DMS53 (cell line): ENCODE results near the gene C15orf61.

Experiments used
- DNase-seq: peaks from one replicate; lab custom pipeline; 2025; lab: John Stamatoyannopoulos, UW

Gene C15orf61

GRCh38 chr15:67549736-67550135, 28.8 kb downstream of the C15orf61 start:
- DNase-seq, result no peak

GRCh38 chr15:67550522-67550921, 29.6 kb downstream of the C15orf61 start:
- DNase-seq, result peak; percentile 16

GRCh38 chr15:67551207-67551743, 30.3 kb downstream of the C15orf61 start:
- DNase-seq, result no peak

GRCh38 chr15:67554580-67554979, 33.6 kb downstream of the C15orf61 start:
- no peak for DNase-seq

- no peak for DNase-seq
These were observed 36.1 kb downstream of the C15orf61 start for GRCh38 chr15:67556976-67557570.

DNA sequence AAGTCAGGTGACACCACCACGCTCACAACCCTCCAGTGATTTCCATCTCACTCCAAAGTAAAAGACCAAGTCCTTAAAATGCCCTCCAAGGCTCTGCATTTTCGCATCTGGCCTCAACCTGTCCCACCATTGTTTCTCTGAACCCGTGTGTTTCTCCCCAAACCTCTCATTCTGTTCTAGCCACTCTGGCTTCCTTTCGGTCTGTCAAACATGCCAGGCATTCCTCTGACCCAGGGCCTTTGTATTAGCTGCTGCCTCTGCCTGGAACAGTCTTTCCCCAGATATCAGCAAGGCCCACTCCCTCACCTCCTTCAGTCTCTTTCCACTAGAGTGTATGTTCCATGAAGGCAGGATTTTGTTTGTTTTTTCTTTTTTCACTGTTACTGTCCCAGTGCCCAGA, 37.6 kb downstream of the C15orf61 start:
- DNase-seq, result no peak

GRCh38 chr15:67559158-67559557, 38.2 kb downstream of the C15orf61 start:
- DNase-seq, result no peak

- DNase-seq, result no peak
These were observed 38.6 kb downstream of the C15orf61 start for GRCh38 chr15:67559576-67559975.

- no peak for DNase-seq
These were observed 39.4 kb downstream of the C15orf61 start for GRCh38 chr15:67560320-67560719.

- no peak for DNase-seq
These were observed 42.2 kb downstream of the C15orf61 start for GRCh38 chr15:67563092-67563491.

DNA sequence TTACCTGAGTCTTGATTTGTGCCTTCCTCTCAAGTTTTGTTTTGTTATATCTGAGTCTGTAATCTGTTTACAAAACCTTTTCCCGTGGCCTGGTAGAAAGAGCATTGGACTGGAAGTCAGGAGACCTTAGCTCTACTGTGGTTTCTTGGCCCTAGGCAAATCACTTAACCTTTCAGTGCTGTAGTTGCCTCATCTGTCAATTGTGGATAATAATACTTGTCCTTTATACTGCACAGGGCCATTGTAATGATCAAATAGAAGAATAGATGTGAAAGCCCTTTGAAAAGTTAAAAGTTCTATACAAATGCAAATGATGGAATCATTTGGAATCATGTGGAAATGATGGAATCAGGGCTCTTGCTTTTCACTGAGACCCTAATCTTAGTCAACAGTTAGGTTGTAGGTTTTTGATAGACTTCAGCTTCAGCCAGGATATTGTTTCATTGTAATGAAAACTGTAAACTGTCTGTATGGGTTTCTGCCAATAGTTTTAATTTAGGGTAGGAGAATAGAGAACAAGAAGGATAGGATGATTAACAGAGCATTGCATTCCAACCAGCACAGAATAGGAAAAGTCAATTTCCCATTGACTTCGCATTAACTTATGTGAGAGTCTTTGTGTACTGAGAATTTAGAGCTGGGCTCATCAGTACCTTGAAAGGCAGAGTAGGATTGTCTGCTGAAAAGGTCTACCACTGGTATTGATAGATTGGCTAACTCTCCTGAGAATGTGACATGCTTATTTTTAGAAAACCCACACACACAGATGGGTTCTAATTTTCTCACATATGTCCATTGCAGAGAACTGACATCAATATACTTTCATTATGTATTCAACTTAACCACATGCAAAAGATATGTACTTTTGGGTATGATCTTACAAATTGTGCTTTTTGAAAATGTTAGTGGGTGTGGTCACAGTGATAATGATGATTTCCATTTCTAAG, 43.4 kb downstream of the C15orf61 start:
- DNase-seq, result no peak

DNA sequence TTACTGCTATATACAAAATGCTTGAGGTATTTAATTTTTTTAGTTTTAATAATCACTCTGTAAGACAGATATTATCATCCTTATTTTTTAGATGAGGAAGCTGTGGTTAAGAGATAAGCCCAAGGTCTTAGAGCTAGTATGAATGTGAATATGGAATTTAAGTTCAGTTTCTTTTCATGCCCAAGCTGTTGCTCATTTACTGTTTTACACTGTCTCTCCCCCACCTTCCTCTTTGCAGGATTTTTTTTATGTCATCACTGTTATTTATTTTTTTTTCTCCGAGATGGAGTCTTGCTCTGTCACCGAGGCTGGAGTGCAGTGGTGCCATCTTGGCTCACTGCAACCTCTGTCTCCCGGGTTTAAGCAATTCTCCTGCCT, 44.0 kb downstream of the C15orf61 start:
- no peak for DNase-seq

DNA sequence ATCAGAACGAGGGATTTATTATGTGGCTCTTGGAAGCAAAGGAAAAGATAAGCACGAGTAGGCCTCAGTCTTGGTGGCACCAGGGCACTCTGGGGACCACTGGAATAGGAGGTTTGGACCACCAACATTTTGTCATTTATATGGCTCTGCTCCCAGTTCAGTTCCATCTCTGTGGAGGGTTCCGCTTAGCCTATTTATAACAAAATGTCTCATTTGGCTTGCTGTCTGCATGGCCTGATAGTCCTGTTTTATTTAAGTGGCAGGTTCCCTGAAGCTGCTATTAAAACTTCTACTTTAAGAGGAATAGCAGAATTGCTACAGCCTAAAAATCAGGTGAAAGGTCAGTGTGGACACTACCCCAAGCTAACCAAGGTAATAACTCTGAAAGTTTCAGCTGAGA, 48.7 kb downstream of the C15orf61 start:
- DNase-seq, result no peak

DNA sequence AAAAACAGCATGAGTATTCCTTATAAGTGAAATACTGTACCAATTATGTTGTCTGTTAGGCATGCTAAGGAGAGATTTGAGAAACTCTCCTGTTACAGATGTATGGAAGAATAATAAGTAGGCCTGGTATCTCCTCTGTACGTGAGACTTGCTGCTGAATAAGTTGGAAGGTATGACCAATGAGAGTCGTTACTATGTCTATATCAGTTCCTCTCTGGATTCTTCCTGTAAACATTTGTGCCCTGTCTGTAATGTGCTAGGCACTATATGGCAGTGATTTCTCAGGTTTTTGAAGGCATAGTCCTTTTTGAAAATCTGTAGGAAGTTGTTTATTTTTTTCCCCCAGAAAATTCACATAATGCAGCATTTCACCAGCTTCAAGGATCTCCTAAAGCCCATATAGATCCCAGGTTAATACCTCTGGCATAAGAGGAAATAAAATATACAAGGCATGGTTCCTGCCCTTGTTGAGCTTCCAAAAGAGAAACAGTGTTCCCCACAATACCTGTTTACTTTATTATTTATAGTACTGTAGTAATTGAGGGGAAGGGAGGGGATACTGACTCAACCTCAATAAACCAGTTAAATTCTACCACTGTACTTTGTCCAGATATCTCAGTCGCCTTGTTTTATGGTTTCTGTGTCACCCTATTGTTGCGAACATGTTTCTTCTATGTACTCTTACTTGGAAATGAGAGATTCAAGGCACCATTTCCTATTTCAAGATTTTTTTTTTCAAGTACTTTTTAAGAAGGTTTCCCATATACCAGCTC, 50.1 kb downstream of the C15orf61 start:
- no peak for DNase-seq

- DNase-seq, result no peak
These were observed 50.9 kb downstream of the C15orf61 start for GRCh38 chr15:67571648-67572415.

GRCh38 chr15:67573194-67573593, 52.3 kb downstream of the C15orf61 start:
- no peak for DNase-seq

- no peak for DNase-seq
These were observed 54.1 kb downstream of the C15orf61 start for GRCh38 chr15:67575039-67575502.

DNA sequence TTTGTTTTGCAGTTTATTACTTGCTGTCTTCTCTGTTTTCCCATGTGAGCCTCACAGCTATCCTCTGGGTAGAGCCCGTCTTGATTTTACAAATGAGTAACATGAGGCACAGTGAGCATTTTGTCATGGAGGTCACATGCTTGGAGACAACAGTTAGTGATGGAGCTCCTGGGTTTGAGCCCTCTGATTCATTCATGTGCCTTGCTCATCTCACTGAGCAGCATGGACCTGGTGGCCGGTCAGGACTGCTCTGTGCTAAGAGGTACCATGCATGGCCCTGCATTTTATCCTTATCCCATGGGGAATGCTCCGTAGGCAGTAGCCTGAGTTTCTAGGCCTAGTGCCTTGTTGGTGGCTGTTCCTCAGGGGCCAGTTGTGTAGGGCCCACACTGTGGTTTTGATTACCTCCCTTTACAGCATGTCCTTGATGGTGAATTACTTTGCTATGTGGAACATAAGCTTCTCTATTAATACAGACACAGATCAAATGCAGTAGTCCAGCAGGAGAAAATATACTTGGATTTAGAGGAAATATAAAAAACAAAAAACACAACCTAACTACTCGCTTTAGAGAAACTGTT, 57.2 kb downstream of the C15orf61 start:
- no peak for DNase-seq

GRCh38 chr15:67579164-67579563, 58.2 kb downstream of the C15orf61 start:
- no peak for DNase-seq
